GM18861 (cell line): ENCODE measurements around the gene BPHL.
"Not testable (repeated sequence)": the region's sequence is repeated elsewhere in the genome, so short reads cannot be mapped to it uniquely, and the experiment has no call there.

Experiments used
- ATAC-seq: cut with Tn5 transposase; IDR thresholded peaks from one replicate; pipeline ENCODE4 v1.9.1; 2021; ENCODE audit not compliant: unreplicated experiment

Gene BPHL

DNA sequence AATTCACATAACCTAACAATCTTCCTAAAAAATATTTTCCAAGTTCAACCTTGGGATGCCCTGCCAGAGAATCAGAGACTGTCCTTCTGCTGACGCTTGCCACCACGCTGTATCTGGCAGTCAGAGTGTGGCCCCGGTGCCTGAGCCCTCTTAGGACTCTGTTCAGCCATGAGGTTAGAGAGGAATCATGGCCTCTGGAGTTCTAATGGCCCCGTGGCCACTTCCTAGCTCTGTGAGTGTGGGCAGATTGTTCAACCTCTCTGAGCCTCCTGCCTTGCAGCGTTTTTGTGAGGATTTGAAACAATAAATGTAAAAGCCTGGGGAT lies 2.2 kb downstream of the BPHL start:
- no peak for ATAC-seq

DNA sequence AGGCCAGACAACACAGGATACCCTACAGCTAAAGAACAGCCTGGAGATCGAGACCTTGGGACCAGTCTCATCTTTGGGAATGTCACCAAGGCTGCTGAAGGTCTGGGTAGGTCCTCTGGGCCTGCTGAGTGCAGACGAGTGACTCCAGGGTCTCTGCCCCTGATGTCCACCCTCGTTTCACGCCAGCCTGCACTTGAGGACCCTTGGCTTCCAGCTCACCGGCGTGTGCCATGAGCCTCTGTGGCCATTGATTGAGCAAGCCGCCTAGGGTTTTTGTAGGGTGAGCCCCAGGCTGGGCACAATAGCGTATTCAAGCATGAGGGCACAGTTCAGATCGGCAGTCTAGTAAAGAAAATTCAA lies 4.3 kb downstream of the BPHL start:
- ATAC-seq = no peak

DNA sequence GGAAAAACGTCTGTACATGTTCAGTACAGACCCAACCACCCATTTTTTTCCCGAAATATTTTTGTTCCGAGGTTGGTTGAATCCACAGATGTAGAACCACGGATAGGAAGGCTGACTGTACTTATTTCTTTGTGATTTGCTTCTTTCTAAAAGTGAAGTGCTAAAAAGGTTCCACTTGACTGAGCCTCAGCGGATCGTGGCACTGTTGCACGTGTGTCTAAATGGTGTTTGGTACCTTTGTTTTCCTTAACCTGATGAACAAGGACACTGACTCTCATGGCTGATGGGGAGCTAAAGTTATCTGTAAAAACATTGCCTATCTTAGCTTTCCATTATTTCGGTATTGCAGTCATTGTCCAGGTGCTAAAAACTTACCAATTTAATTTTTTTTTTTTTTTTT lies 6.2 kb downstream of the BPHL start:
- ATAC-seq = no peak

DNA sequence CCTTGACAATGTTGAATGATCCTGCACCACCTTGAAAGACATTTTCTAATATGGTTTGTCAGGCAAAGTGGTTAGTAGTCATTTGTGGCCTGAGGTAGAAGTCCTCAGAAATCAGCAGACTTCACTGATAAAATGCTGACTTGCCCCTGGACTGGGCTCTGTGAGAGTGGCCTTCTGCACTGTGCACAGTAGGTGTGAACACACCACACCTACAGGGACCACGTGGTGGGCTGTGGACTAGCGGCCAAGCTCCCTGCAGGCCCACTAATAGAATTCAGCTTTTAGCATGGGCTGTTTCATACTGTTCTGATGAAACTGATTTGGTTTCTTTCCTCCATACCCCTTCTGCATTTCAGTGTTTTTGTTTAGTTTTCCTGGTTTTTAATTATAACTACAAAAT lies 7.3 kb downstream of the BPHL start:
- ATAC-seq = no peak

DNA sequence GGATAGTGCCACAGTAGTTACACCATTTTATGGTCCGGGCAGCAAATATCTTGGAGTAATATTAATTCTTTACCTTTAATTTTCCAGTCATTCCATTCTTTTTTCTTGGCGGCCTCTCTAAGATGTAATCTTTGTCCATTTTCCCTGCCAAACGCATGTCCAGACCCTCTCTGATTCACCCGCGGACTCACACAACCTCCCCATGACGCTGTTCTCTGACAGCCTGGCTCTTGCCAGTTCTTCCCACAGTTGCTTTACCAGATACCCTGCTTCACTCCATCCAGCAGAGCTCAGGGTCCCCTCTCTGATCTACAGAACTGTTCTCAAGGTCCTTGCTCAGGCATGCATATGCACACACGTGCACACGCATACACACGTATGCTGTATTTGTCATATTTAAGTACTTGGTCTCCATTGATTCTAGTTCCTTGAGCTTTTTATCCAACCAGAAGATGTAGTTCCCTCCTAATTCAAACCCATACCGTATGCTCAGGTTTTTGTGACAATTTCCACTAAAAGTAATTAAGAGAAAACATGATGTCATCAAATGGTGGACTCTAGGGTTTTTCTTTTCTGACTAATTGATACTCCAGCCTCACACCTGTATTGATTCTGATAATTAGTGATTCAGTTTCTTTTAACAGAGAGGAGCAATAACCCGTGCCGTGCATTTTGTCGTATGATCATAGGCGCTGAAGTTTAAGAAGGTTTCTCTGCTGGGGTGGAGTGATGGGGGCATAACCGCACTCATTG lies 10.0 kb downstream of the BPHL start:
- ATAC-seq = no peak

DNA sequence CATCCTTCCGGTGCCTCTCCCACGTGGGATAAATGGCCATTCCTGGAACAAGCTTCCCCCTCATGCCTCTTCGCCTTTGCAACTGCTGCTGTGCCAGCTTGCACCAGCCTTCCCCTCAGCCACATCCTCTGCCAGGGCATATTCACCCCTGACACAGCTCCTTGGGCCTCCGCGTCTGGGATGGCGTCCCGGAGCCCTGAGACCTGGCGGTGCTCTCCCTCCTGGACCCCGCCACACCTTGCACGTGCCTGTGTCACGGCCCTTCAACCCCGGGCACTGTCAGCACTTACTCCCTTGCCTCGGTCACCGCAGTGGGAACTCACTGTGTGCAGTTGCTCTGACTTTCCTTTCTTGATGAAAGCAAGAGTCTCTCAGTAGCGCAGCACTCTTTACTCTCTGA lies 13.2 kb downstream of the BPHL start:
- ATAC-seq = no peak

DNA sequence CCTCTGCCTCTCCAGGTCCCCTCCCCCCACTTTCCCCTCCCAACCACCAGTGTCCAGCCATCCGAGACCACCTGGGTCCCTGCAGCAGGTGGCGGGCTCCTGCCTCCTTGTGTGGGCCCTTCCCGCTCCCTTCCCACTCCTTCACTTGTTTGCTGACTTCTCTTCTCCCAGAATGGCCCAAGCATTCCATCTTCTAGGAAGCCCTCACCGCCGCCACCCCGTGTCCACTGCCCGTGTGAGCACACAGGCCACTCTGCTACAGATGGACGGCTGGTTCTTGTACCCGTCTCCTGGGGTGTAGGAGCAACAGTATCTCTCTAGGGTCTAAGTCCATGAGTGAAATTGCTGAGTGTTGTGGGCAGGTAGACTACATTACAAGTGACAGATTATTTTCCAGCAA lies 15.0 kb downstream of the BPHL start:
- no peak for ATAC-seq

DNA sequence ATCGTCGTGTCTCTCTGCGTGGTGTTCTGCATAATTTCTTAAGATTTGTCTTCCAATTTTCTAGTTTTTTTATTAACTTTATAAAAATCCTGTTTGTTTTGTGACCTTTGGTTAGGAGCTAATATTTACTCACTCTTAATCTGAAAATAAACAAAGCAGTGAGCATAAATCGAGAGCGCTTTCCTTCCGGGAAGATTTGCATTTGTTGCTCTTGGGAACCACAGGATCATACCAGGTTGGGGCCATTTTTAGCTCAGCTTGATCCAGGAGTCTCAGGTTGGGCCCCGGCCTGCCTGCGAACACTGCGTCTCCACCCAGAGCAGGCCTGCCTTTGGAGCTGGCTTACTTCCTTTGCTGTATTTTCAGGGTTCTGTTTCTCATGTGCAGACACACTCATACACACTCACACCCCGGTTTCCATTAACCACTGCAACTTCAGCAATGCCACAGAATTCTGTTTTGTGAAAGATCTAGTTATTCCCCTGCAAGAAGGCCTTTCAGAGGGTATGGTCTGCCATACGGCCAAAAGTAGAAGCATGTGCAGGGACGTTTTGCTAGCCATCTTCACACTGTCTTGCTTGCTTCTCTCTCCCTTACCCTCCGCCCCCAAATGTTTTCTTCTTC lies 17.3 kb downstream of the BPHL start:
- no peak for ATAC-seq

DNA sequence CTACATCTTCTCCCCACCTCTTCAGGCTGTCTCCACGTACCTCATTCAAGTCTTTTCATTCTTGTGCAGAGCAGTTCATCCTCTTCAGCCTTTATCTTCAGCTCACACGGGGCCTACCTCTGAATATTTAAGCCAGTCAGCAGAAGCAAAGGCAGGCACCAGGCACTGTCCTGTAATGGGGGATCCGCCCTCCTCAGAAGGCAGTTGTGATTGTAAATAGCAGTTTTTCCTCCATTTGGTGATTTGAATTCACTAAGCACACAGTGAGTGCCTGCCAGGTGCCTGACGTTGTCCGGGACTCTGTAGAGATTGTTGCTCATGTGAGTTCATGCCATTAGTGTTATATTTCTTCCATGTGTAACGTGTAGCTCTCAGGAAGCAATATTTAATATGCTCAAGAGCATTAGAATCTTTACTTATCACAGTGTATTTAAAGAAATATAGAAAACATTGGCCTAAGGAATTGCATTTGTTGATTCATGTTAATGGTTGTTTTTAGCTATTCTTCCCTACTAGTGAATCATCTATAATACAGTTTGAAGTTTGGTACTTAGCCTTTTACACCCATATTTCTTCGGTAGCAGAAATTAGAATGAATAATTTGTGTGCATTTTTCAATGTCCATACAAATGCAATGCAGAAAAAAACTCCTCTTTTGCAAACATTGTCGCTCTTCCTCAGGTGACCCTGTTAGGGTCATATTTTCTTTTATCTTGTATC lies 17.9 kb downstream of the BPHL start:
- no peak for ATAC-seq

DNA sequence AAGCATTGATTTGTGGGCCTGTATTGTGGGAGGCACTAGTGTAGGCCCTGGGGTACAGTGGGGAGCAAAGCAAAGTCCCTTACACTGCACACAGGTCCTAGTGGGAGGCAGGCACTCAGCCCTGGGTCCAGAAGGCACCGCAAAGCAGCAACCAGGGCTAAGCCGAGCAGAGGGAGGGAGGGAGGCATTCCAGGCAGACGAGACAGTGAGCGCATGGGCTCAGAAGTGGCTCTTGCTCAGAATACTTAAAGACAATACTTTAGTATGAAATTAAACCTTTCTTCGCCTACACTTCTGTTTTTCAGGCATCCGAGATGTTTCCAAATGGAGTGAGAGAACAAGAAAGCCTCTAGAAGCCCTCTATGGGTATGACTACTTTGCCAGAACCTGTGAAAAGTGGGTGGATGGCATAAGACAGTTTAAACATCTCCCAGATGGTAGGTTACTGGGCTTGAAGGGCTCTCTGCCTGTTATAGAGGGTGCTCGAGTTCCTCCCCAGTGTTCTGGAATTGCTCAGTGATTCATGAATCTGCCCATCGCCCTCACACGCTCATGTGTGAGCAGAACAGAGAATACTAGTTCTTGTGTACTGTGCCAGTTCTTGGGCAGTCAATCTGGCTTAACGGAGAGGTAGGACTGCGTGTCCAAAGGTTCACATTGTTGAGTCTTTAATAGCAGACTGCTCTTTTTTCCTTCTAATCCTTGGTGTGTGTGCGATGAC lies 18.7 kb downstream of the BPHL start:
- ATAC-seq = no peak

DNA sequence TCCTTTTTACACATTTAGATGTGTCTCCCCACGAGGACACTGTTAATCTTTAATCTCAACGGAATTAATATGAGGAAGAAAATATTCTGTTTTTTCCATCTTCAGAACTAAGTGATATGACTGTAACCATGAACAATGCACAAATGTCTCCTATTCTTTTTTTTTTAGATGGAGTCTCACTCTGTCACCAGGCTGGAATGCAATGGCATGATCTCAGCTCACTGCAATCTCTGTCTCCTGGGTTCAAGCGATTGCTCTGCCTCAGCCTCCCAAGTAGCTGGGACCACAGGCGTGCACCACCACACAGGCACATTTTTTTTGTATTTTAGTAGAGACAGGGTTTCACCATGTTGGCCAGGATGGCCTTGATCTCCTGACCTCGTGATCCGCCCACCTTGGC lies 19.4 kb downstream of the BPHL start:
- ATAC-seq = not testable (repeated sequence)

DNA sequence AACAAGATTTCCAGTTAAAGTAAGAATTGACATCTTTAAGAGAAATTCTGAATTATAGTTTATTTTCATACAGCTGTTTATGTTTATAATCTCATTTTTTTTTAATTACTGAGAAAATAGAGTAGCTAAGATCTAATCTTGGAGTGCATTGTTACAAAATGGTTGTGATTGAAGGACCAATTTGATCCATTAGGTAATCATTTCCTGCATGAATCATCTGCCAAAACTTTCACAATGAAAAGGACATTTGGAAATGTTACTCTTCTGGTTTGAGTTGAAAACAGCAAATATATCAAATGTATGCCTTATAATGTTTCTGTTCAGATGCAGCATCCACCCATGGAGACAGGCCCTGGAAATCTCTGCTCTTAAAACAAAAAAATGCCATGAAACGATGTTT lies 19.8 kb downstream of the BPHL start:
- ATAC-seq = no peak

DNA sequence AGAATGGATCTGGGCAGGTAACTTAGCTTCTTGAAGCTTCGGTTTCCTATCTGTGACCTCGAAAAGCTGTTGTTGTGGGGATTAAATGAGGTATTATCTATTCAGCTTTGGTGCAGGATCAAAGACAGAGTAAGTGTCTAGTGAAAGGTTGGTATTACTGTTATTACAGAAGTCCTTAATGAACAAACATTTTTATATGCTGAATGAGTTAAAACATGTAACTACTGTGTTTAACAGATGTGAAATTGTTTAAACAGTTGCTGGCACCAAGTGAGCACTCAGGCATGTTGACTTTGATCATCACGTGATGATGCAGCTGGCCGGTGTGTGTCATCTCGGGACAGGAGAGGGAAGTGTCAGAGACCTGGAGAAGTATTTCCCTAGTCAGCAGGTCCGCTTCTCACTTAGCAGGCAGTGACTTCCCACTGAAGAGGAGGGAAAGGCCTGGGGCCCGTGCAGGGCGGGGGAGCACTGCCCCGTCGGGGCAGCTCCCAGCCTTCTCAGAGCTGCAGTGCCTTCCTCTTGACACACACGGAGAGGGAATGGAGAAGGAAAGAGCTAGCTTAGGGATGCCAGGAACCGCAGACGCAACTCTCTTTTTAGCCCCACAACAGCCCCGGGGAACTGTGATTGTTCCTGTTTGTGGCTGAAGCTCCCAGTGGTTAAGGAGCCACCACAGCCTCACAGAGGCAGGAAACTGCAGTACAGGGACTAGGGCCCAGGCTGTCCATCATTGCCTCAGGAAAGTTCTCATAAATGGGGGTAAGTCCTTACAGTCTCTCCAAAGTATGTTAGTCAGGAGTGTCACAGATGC lies 20.8 kb downstream of the BPHL start:
- ATAC-seq = no peak

DNA sequence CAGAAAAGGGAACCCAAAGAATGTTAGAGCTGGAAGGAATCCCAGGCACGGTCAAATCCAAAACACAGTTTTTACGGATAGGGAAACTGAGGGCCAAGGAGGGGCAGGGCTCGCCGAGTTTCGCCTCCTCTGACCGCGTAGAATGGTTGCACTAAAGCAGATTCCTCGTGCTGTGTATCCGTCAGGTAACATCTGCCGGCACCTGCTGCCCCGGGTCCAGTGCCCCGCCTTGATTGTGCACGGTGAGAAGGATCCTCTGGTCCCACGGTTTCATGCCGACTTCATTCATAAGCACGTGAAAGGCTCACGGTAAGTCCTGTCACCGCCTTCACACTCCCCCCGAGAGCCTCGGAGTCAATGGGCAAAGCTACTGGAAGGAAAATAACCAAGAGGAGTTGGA lies 21.7 kb downstream of the BPHL start:
- ATAC-seq = no peak

DNA sequence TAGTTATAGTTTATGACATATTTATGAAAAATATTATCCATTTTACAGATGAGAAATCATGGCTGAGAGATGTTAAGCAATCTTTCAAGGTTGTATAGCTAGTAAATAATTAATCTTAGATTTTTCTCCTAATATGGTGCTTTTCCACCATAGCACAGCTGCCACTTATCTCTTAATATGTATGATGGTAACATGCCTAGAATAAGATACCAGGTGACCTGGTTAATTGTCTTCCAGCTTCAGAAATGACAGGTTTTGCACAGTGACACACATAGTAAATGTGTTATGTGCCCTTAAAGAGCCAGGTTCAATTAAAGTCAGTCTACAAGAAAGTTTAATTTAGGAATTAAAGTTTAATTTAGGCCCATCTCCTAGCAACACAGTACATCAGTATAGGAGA lies 24.0 kb downstream of the BPHL start:
- ATAC-seq = no peak

DNA sequence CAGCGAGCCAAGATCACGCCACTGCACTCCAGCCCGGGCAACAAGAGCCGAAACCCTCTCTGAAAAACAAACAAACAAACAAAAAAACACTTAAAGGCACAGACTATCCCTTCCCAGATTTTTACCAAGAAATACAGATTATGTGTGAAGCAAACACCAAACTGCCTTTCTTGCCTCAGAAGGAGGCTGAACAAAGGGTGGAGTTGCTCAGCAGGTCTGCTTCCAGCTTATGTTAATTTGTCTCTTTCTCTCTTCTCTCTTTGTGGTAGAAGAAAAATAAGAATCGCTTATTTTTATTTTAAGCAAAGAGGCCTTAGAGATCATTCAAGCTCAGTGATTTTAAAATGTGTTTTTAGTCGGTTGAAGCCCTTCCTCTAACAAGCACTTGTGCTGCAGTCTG lies 24.6 kb downstream of the BPHL start:
- ATAC-seq = no peak

DNA sequence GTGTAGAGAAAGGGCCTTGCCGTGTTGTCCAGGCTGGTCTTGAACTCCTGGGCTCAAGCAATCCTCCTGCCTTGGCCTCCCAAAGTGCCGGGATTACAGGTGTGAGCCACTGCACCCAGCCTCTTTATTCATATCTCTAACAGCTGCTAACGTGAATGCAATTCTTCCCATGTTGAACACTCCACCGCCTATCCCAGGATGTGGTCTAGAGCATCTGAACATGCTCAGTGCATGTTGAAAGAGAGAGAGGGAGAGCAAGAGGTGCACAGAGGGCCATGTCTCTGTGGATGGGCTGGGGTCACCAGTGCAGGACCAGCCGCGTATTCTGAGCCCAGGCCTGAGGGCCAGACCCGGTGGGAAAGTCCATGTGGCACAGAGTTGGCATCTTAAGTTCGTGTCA lies 26.1 kb downstream of the BPHL start:
- ATAC-seq = no peak

DNA sequence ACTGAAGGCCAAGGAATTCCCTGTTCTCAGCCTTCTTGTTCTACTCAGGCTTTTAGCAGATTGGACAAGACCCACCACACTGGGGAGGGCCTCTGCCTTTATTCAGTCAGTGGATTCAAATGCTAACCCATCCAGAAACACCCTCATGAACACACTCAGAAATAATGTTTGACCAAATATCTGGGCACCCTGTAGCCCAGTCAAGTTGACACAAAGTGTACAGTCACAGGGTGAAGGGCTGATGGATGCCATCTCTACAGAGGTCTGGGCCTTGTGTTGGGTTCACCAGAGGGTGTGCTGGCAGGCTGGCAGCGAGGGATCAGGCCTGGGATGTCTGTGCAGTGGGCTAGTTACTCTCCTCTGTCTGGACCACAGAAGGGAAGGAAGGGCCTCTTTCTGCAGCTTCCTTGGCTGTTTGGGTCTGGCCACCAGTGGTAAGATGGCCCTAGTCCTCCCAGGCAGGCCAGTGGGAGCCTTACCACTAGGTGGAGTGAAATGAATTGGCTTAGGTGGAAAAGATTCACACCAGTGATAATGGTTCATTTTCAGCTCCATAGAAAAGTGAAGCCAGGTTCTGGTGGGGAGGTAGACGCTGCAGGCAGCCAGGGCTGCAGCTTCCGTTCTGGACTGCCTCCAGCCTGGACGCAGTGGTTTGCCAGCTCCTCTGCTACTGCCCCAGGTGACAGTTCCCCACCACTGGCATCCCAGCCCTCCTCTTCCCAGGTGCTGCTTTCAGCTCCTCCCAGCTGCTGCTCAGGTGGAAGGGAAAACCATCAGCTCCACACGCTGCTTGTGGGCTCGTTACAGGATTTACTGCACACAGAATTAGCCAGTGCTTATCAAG lies 29.6 kb downstream of the BPHL start:
- no peak for ATAC-seq

DNA sequence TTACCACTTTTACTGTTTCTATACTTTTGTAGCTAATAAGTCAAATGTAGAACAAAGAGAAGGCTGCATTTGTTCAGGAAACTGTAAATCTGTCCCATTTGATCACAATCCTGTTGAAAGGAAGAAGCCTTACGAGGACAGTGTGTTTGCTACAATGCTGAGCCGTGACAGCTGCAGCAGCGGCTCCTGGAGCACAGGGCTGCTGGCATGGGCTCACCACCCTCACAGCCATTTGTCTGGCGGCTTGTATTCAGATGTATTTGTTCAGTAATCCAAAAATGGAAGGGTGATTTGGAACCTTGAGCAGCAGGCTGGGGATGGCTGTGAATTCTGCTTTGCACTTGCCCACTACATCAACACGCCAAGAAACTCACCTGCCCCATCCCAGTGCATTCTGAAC lies 33.2 kb downstream of the BPHL start:
- no peak for ATAC-seq

DNA sequence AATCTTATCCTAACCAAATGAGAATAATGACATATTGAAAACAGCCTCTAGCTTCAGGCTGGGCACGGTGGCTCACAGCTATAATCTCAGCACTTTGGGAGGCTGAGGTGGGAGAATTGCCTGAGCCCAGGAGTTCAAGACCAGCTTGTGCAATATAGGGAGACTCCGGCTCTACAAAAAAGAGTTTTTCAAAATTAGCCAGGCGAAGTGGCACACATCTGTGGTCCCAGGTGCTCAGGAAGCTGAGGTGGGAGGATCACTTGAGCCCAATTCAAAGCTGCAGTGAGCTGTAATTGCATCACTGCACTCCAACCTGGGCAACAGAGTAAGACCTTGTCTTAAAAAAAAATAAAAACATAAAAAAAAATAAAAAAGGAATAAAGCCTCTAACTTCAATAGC lies 34.2 kb downstream of the BPHL start:
- ATAC-seq = no peak
